ENCODE measurements around the gene TRIM75.

GRCh38 chr4:165010487-165010886 is 43.2 kb upstream of the TRIM75 start:
- TF ChIP-seq PCBP2 (optimal IDR thresholded peaks at IDR 0.05; ENCODE audit: low read depth, low read length, poor library complexity, severe bottlenecking) (no peak), ZFP41 (CRISPR knock-in tag; IDR thresholded peaks at IDR 0.05; ENCODE audit: borderline replicate concordance) (no peak), NFRKB (IDR thresholded peaks at IDR 0.05) (no peak), NR2C2 (CRISPR knock-in tag; IDR thresholded peaks at IDR 0.05; ENCODE audit: borderline replicate concordance) (no peak), ZNF589 (CRISPR knock-in tag; conservative IDR thresholded peaks at IDR 0.05) (no peak), CTCF (CRISPR knock-in tag; IDR thresholded peaks at IDR 0.05) (no peak), TOPORS (CRISPR knock-in tag; IDR thresholded peaks at IDR 0.05) (no peak), E2F2 (CRISPR knock-in tag; IDR thresholded peaks at IDR 0.05; ENCODE audit: borderline replicate concordance) (no peak), ZNF879 (CRISPR knock-in tag; IDR thresholded peaks at IDR 0.05) (no peak), NFATC3 (CRISPR knock-in tag; IDR thresholded peaks at IDR 0.05) (no peak), KDM1A (CRISPR knock-in tag; IDR thresholded peaks at IDR 0.05) (no peak), ZKSCAN5 (CRISPR knock-in tag; IDR thresholded peaks at IDR 0.05) (no peak)
- TF ChIP-seq, protein P1, sequence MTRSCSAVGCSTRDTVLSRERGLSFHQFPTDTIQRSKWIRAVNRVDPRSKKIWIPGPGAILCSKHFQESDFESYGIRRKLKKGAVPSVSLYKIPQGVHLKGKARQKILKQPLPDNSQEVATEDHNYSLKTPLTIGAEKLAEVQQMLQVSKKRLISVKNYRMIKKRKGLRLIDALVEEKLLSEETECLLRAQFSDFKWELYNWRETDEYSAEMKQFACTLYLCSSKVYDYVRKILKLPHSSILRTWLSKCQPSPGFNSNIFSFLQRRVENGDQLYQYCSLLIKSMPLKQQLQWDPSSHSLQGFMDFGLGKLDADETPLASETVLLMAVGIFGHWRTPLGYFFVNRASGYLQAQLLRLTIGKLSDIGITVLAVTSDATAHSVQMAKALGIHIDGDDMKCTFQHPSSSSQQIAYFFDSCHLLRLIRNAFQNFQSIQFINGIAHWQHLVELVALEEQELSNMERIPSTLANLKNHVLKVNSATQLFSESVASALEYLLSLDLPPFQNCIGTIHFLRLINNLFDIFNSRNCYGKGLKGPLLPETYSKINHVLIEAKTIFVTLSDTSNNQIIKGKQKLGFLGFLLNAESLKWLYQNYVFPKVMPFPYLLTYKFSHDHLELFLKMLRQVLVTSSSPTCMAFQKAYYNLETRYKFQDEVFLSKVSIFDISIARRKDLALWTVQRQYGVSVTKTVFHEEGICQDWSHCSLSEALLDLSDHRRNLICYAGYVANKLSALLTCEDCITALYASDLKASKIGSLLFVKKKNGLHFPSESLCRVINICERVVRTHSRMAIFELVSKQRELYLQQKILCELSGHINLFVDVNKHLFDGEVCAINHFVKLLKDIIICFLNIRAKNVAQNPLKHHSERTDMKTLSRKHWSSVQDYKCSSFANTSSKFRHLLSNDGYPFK (CRISPR knock-in tag; IDR thresholded peaks at IDR 0.05; ENCODE audit: borderline replicate concordance) = no peak
- TF ChIP-seq, protein P2, sequence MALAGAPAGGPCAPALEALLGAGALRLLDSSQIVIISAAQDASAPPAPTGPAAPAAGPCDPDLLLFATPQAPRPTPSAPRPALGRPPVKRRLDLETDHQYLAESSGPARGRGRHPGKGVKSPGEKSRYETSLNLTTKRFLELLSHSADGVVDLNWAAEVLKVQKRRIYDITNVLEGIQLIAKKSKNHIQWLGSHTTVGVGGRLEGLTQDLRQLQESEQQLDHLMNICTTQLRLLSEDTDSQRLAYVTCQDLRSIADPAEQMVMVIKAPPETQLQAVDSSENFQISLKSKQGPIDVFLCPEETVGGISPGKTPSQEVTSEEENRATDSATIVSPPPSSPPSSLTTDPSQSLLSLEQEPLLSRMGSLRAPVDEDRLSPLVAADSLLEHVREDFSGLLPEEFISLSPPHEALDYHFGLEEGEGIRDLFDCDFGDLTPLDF (CRISPR knock-in tag; IDR thresholded peaks at IDR 0.05) = no peak
